ENCODE measurements around the gene TMEM252.

The TMEM252 gene

DNA sequence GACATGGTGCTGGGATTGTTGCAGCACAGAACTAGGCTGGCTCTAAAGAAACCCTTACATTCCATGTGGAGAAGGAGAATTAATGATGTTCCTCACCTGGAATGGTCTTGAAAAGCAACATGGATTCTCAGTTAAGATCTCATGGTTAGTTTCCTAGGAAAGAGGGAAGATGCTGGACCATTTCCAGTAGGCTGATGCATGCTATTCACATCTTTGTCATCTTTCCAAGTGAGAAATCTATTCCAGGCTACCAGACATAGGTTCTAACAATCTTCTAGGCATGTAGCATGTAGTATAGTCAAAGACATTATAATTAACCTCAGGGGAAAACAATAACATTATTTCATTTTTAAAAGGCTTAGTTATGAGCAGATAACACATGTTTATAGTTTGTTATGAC is 44.3 kb downstream of the TMEM252 start:
- TF ChIP-seq, protein P1, sequence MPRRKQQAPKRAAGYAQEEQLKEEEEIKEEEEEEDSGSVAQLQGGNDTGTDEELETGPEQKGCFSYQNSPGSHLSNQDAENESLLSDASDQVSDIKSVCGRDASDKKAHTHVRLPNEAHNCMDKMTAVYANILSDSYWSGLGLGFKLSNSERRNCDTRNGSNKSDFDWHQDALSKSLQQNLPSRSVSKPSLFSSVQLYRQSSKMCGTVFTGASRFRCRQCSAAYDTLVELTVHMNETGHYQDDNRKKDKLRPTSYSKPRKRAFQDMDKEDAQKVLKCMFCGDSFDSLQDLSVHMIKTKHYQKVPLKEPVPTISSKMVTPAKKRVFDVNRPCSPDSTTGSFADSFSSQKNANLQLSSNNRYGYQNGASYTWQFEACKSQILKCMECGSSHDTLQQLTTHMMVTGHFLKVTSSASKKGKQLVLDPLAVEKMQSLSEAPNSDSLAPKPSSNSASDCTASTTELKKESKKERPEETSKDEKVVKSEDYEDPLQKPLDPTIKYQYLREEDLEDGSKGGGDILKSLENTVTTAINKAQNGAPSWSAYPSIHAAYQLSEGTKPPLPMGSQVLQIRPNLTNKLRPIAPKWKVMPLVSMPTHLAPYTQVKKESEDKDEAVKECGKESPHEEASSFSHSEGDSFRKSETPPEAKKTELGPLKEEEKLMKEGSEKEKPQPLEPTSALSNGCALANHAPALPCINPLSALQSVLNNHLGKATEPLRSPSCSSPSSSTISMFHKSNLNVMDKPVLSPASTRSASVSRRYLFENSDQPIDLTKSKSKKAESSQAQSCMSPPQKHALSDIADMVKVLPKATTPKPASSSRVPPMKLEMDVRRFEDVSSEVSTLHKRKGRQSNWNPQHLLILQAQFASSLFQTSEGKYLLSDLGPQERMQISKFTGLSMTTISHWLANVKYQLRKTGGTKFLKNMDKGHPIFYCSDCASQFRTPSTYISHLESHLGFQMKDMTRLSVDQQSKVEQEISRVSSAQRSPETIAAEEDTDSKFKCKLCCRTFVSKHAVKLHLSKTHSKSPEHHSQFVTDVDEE (CRISPR knock-in tag; IDR thresholded peaks at IDR 0.05), result no peak
- TF ChIP-seq SNAI2 (CRISPR knock-in tag; IDR thresholded peaks at IDR 0.05) (no peak), ZC3H10 (CRISPR knock-in tag; IDR thresholded peaks at IDR 0.05) (no peak), OSR1 (CRISPR knock-in tag; IDR thresholded peaks at IDR 0.05) (no peak), TOX (CRISPR knock-in tag; IDR thresholded peaks at IDR 0.05; ENCODE audit: borderline replicate concordance) (no peak), GLIS3 (CRISPR knock-in tag; IDR thresholded peaks at IDR 0.05) (no peak), PPARA (CRISPR knock-in tag; IDR thresholded peaks at IDR 0.05; ENCODE audit: borderline replicate concordance) (no peak)
- TF ChIP-seq, protein P2, sequence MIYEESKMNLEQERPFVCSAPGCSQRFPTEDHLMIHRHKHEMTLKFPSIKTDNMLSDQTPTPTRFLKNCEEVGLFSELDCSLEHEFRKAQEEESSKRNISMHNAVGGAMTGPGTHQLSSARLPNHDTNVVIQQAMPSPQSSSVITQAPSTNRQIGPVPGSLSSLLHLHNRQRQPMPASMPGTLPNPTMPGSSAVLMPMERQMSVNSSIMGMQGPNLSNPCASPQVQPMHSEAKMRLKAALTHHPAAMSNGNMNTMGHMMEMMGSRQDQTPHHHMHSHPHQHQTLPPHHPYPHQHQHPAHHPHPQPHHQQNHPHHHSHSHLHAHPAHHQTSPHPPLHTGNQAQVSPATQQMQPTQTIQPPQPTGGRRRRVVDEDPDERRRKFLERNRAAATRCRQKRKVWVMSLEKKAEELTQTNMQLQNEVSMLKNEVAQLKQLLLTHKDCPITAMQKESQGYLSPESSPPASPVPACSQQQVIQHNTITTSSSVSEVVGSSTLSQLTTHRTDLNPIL (CRISPR knock-in tag; IDR thresholded peaks at IDR 0.05; ENCODE audit: low read depth), result no peak
- TF ChIP-seq, protein P3, sequence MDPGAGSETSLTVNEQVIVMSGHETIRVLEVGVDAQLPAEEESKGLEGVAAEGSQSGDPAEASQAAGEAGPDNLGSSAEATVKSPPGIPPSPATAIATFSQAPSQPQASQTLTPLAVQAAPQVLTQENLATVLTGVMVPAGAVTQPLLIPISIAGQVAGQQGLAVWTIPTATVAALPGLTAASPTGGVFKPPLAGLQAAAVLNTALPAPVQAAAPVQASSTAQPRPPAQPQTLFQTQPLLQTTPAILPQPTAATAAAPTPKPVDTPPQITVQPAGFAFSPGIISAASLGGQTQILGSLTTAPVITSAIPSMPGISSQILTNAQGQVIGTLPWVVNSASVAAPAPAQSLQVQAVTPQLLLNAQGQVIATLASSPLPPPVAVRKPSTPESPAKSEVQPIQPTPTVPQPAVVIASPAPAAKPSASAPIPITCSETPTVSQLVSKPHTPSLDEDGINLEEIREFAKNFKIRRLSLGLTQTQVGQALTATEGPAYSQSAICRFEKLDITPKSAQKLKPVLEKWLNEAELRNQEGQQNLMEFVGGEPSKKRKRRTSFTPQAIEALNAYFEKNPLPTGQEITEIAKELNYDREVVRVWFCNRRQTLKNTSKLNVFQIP (CRISPR knock-in tag; IDR thresholded peaks at IDR 0.05; ENCODE audit: borderline replicate concordance, low read depth), result no peak
- ATAC-seq, result no peak

DNA sequence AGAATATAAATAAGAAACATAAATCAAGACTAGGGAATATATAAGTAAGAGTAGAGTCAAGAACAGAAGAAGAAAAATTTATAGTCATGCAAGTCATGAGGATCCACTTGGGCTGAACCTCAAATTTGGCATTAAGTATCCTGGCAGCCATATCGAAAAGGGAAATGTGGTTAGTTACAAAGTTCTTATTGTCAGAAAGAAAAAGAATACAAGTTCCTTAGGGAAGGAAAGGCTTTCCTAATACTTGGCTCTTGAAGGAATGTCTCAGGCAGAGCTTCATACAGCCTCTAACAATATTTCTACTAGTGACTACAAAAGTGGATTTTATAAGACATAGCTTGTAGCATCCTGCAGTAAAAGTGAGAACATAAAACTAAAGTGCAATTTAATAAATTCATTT is 45.4 kb downstream of the TMEM252 start:
- no peak for TF ChIP-seq OSR1 (CRISPR knock-in tag; IDR thresholded peaks at IDR 0.05)
- no peak for TF ChIP-seq ESRRG (CRISPR knock-in tag; IDR thresholded peaks at IDR 0.05)
- no peak for TF ChIP-seq ZNF565 (CRISPR knock-in tag; conservative IDR thresholded peaks at IDR 0.05; ENCODE audit: low read depth)
- no peak for TF ChIP-seq TCF4 (CRISPR knock-in tag; IDR thresholded peaks at IDR 0.05; ENCODE audit: borderline replicate concordance)
- TF ChIP-seq BACH2 (CRISPR knock-in tag; IDR thresholded peaks at IDR 0.05; ENCODE audit: borderline replicate concordance), result no peak
- TF ChIP-seq, protein P2 (CRISPR knock-in tag; IDR thresholded peaks at IDR 0.05; ENCODE audit: low read depth), result no peak
- TF ChIP-seq, protein P4, sequence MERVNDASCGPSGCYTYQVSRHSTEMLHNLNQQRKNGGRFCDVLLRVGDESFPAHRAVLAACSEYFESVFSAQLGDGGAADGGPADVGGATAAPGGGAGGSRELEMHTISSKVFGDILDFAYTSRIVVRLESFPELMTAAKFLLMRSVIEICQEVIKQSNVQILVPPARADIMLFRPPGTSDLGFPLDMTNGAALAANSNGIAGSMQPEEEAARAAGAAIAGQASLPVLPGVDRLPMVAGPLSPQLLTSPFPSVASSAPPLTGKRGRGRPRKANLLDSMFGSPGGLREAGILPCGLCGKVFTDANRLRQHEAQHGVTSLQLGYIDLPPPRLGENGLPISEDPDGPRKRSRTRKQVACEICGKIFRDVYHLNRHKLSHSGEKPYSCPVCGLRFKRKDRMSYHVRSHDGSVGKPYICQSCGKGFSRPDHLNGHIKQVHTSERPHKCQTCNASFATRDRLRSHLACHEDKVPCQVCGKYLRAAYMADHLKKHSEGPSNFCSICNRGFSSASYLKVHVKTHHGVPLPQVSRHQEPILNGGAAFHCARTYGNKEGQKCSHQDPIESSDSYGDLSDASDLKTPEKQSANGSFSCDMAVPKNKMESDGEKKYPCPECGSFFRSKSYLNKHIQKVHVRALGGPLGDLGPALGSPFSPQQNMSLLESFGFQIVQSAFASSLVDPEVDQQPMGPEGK (CRISPR knock-in tag; IDR thresholded peaks at IDR 0.05; ENCODE audit: borderline replicate concordance), result no peak
- ATAC-seq, result no peak

DNA sequence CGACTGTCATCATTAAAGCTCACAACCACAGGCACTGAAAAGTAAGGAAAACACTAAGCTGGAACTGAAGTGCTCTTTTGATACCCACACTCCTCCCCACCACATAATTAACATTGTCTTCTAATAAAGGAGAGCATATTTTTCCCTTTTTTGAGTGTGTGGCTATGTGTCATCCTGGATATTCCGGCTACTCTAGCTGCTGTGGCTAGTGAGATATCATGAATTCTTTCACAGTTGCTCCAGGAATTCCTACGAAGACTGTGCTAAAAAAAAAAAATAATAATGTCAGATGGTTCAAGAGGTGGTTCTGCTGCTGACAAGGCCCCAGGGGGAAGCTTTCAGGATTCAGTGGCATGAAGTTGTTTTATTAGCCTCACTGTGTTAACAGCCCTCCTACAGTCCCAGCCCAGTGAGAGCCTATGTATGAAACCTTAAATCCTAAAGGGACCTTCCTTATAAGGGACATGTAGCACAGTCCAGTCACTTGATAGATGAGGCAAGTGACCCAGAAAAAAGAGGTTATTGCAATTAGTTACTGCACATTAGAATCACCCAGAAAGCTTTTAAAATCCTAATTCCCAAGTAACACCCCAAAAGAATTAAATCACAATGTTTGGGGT is 46.6 kb downstream of the TMEM252 start:
- ATAC-seq, result no peak
- no peak for TF ChIP-seq PPARA (CRISPR knock-in tag; IDR thresholded peaks at IDR 0.05; ENCODE audit: borderline replicate concordance)
- TF ChIP-seq, protein P1 (CRISPR knock-in tag; IDR thresholded peaks at IDR 0.05), result no peak
- no peak for TF ChIP-seq RARB (CRISPR knock-in tag; IDR thresholded peaks at IDR 0.05)
- no peak for TF ChIP-seq ZNF70 (CRISPR knock-in tag; IDR thresholded peaks at IDR 0.05)
- TF ChIP-seq, protein P2 (CRISPR knock-in tag; IDR thresholded peaks at IDR 0.05; ENCODE audit: low read depth), result no peak
- no peak for TF ChIP-seq ZNF565 (CRISPR knock-in tag; conservative IDR thresholded peaks at IDR 0.05; ENCODE audit: low read depth)
- TF ChIP-seq ESRRG (CRISPR knock-in tag; IDR thresholded peaks at IDR 0.05), result no peak
- TF ChIP-seq ZFP3 (CRISPR knock-in tag; IDR thresholded peaks at IDR 0.05), result no peak
- no peak for TF ChIP-seq ZC3H10 (CRISPR knock-in tag; IDR thresholded peaks at IDR 0.05)
- no peak for TF ChIP-seq CSDC2 (CRISPR knock-in tag; IDR thresholded peaks at IDR 0.05)
- TF ChIP-seq TCF4 (CRISPR knock-in tag; IDR thresholded peaks at IDR 0.05; ENCODE audit: borderline replicate concordance), result no peak
- TF ChIP-seq ARNTL (CRISPR knock-in tag; IDR thresholded peaks at IDR 0.05; ENCODE audit: borderline replicate concordance, low read depth), result no peak
- no peak for TF ChIP-seq GLIS3 (CRISPR knock-in tag; IDR thresholded peaks at IDR 0.05)
- TF ChIP-seq OSR1 (CRISPR knock-in tag; IDR thresholded peaks at IDR 0.05), result no peak
- TF ChIP-seq ZFP30 (CRISPR knock-in tag; IDR thresholded peaks at IDR 0.05), result no peak
- TF ChIP-seq CSRNP3 (CRISPR knock-in tag; IDR thresholded peaks at IDR 0.05), result no peak
- TF ChIP-seq ZNF8 (CRISPR knock-in tag; IDR thresholded peaks at IDR 0.05), result no peak
